ENCODE data around the gene KPNA1. TPM values are rescaled to one million over a fixed set of nuclear protein-coding genes. Genes with fewer than 3 reads are reported as not detected.

Gene KPNA1
- total RNA-seq, 2 donors from 2014 or later, result 20.2 to 28.7 TPM

GRCh38 chr3:122464659-122465058, 50.1 kb downstream of the KPNA1 start:
- ATAC-seq (no peak), DNase-seq (no peak)
- H3K27me3 ChIP-seq, result no peaks in the 10 kb centered on the region
- H3K27ac ChIP-seq, result no peak overlapping the region
- peaks cover 16% of the 10 kb centered on the region for H3K4me1 ChIP-seq
- WGBS, 2 donors, result 100% methylated on average over 1 of the region's 1 CpG
- H3K4me3 ChIP-seq, result no peak overlapping the region
- intact Hi-C loops (cut with DNase I), result no loop called here
- peaks cover 0 to 2% of the 10 kb centered on the region in 2 donors for H3K36me3 ChIP-seq (replicated peaks in 1 of 2; ENCODE audit: insufficient read depth in 1 of 2, low read depth in 2 of 2)
- H3K9me3 ChIP-seq, result no peaks in the 10 kb centered on the region
- TF ChIP-seq POLR2A (IDR thresholded peaks at IDR 0.05), result no peak
- TF ChIP-seq, protein P1, sequence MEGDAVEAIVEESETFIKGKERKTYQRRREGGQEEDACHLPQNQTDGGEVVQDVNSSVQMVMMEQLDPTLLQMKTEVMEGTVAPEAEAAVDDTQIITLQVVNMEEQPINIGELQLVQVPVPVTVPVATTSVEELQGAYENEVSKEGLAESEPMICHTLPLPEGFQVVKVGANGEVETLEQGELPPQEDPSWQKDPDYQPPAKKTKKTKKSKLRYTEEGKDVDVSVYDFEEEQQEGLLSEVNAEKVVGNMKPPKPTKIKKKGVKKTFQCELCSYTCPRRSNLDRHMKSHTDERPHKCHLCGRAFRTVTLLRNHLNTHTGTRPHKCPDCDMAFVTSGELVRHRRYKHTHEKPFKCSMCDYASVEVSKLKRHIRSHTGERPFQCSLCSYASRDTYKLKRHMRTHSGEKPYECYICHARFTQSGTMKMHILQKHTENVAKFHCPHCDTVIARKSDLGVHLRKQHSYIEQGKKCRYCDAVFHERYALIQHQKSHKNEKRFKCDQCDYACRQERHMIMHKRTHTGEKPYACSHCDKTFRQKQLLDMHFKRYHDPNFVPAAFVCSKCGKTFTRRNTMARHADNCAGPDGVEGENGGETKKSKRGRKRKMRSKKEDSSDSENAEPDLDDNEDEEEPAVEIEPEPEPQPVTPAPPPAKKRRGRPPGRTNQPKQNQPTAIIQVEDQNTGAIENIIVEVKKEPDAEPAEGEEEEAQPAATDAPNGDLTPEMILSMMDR (IDR thresholded peaks at IDR 0.05), result no peak

DNA sequence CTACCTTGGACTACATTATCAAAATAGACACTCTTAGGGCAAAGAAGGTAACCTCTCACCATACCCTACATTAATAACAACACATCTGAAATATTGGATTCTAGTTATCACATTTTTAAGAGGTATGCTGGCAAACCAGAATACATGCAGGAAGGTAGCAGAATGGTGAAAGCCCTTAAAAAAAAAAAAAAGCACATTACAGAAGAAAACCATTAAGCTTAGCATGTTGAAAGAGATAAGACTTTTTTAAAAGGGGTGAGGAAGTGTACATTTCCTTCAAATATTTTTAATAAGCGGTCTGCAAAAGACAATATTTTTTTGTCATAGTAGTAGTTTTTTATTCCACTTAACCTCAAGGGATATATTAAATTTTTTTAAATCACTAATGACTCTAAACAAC, 52.3 kb downstream of the KPNA1 start:
- no peak overlapping the region for H3K4me3 ChIP-seq
- 90 to 93% methylated on average over 1 of the region's 1 CpG for WGBS, 2 donors
- TF ChIP-seq, protein P1 (IDR thresholded peaks at IDR 0.05), result no peak
- TF ChIP-seq POLR2A (IDR thresholded peaks at IDR 0.05), result no peak
- DNase-seq (no peak), ATAC-seq (no peak)
- H3K4me1 ChIP-seq, result peaks cover 7% of the 10 kb centered on the region
- H3K36me3 ChIP-seq (replicated peaks in 1 of 2; ENCODE audit: insufficient read depth in 1 of 2, low read depth in 2 of 2), result peaks cover 0 to 9% of the 10 kb centered on the region in 2 donors
- intact Hi-C loops (cut with DNase I), result no loop called here
- H3K9me3 ChIP-seq, result no peaks in the 10 kb centered on the region
- no peaks in the 10 kb centered on the region for H3K27me3 ChIP-seq
- H3K27ac ChIP-seq, result no peak overlapping the region

DNA sequence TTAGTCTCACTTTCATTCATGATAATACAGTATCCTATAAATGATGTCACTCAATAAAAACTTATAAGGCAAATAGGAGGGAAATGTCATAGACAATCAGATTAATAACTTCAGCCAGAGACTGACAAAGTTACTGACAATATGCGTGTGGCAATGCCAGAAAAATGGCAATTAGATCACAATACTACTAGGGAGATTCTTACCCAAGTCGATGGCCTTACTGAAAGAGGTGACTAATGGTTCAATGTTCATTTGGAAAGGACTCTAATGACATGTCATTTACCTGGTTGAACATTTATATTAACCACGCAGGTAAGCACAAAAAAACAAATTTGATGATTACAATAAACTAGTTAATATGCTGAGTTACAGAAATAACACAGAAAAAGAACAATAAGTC, 52.9 kb downstream of the KPNA1 start:
- intact Hi-C loops (cut with DNase I), result no loop called here
- ATAC-seq, result no peak
- TF ChIP-seq, protein P1 (IDR thresholded peaks at IDR 0.05), result no peak
- no peak for TF ChIP-seq POLR2A (IDR thresholded peaks at IDR 0.05)

DNA sequence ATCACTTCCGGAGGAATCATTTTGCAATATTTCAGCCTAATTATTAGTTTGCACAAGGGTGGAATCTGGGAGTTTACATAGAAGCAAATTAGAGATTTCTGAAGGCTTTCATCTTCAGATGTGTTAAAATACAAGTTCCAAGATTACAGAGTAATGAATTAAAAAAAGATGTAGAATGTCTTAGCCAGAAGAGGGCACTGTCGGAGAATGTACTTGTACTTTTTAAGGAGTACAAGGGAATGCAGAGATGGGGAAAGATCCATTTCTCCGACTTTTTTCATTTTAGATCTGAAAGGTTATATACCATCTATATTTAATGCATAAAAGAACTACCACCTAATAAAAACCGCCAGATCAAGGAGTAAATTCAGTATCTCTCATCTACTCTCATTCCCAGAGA, 55.7 kb downstream of the KPNA1 start:
- Histone ChIP-seq H3K36me3 (replicated peaks in 1 of 2; ENCODE audit: insufficient read depth in 1 of 2, low read depth in 2 of 2) (peaks cover 0 to 10% of the 10 kb centered on the region in 2 donors), H3K27me3 (no peaks in the 10 kb centered on the region), H3K27ac (no peak overlapping the region), H3K4me3 (no peak overlapping the region), H3K4me1 (peaks cover 15% of the 10 kb centered on the region), H3K9me3 (no peaks in the 10 kb centered on the region)
- 52 to 58% methylated on average over 4 of the region's 4 CpGs for WGBS, 2 donors
- no peak for DNase-seq
- intact Hi-C loops (cut with DNase I), result no loop called here
- no peak for TF ChIP-seq POLR2A (IDR thresholded peaks at IDR 0.05)
- TF ChIP-seq, protein P1 (IDR thresholded peaks at IDR 0.05), result peak in 6 of 7 experiments; percentile 27 to 49 (median 38)
- ATAC-seq, result no peak

More for the DNA sequence above, 52.9 kb downstream of the KPNA1 start:
- Histone ChIP-seq H3K4me3 (no peak overlapping the region), H3K27me3 (no peaks in the 10 kb centered on the region), H3K4me1 (peaks cover 7% of the 10 kb centered on the region), H3K9me3 (no peaks in the 10 kb centered on the region), H3K36me3 (replicated peaks in 1 of 2; ENCODE audit: insufficient read depth in 1 of 2, low read depth in 2 of 2) (peaks cover 0 to 10% of the 10 kb centered on the region in 2 donors), H3K27ac (no peak overlapping the region)
- WGBS, 2 donors, result 57 to 61% methylated on average over 3 of the region's 3 CpGs
- no peak for DNase-seq

- Histone ChIP-seq H3K36me3 (replicated peaks in 1 of 2; ENCODE audit: insufficient read depth in 1 of 2, low read depth in 2 of 2) (peaks cover 0 to 10% of the 10 kb centered on the region in 2 donors), H3K27me3 (no peaks in the 10 kb centered on the region), H3K4me3 (no peak overlapping the region), H3K27ac (no peak overlapping the region), H3K4me1 (peaks cover 15% of the 10 kb centered on the region), H3K9me3 (no peaks in the 10 kb centered on the region)
- intact Hi-C loops (cut with DNase I), result no loop called here
- DNase-seq (no peak), ATAC-seq (no peak)
- TF ChIP-seq, protein P1 (IDR thresholded peaks at IDR 0.05), result no peak
- TF ChIP-seq POLR2A (IDR thresholded peaks at IDR 0.05), result no peak
- 86 to 97% methylated on average over 2 of the region's 2 CpGs for WGBS, 2 donors
Observed at GRCh38 chr3:122457706-122458105, 57.0 kb downstream of the KPNA1 start.
